ENCODE data around the gene CALCB.

CALCB gene

GRCh38 chr11:15111215-15111614 lies 37.8 kb downstream of the CALCB start:
- no peak for TF ChIP-seq CTCF (IDR thresholded peaks at IDR 0.05; ENCODE audit: borderline replicate concordance, insufficient read depth, low read depth, low read length)
- no peak overlapping the region for H3K4me3 ChIP-seq (ENCODE audit: low read depth, low read length)

- no peak overlapping the region for H3K4me3 ChIP-seq (ENCODE audit: low read depth, low read length)
- TF ChIP-seq CTCF (IDR thresholded peaks at IDR 0.05; ENCODE audit: borderline replicate concordance, insufficient read depth, low read depth, low read length), result no peak
Observed at GRCh38 chr11:15112131-15112541, 38.7 kb downstream of the CALCB start.

GRCh38 chr11:15113381-15113780 lies 40.0 kb downstream of the CALCB start:
- H3K4me3 ChIP-seq (ENCODE audit: low read depth, low read length), result no peak overlapping the region
- no peak for TF ChIP-seq CTCF (IDR thresholded peaks at IDR 0.05; ENCODE audit: borderline replicate concordance, insufficient read depth, low read depth, low read length)

GRCh38 chr11:15114501-15115475 lies 41.4 kb downstream of the CALCB start, which contains the start of gene INSC:
Gene INSC (plus strand): TSS chr11:15114923. CDS start chr11:15149175, 34,252 bp downstream.
- TF ChIP-seq CTCF (IDR thresholded peaks at IDR 0.05; ENCODE audit: borderline replicate concordance, insufficient read depth, low read depth, low read length), result no peak
- H3K4me3 ChIP-seq (ENCODE audit: low read depth, low read length), result no peak within 1 kb of the TSS

GRCh38 chr11:15115686-15116085 lies 42.3 kb downstream of the CALCB start:
- H3K4me3 ChIP-seq (ENCODE audit: low read depth, low read length), result no peak overlapping the region
- no peak for TF ChIP-seq CTCF (IDR thresholded peaks at IDR 0.05; ENCODE audit: borderline replicate concordance, insufficient read depth, low read depth, low read length)

GRCh38 chr11:15117751-15118150 lies 44.4 kb downstream of the CALCB start:
- H3K4me3 ChIP-seq (ENCODE audit: low read depth, low read length), result no peak overlapping the region
- TF ChIP-seq CTCF (IDR thresholded peaks at IDR 0.05; ENCODE audit: borderline replicate concordance, insufficient read depth, low read depth, low read length), result no peak

GRCh38 chr11:15118431-15118830 lies 45.0 kb downstream of the CALCB start:
- H3K4me3 ChIP-seq (ENCODE audit: low read depth, low read length), result no peak overlapping the region
- no peak for TF ChIP-seq CTCF (IDR thresholded peaks at IDR 0.05; ENCODE audit: borderline replicate concordance, insufficient read depth, low read depth, low read length)

Measured in GM12875 (cell line).